Esophagus squamous epithelium (tissue), 4 donors: ENCODE results near the gene GRPEL1.

Source experiments
- CTCF ChIP-seq, 6 experiments: fragments of 450-650 bp in 4 of 6; fragments of 200-600 bp in 2 of 6; sonication (generic) in 2 of 6; IDR thresholded peaks; one replicate each; pipeline ENCODE4 v1.5.1; 2016 to 2019; ENCODE audit warnings: antibody characterized with exemption in 6 of 6, mild to moderate bottlenecking in 4 of 6, moderate library complexity in 4 of 6
- POLR2A ChIP-seq, 4 donors: fragments of 450-650 bp; IDR thresholded peaks; one replicate each; pipeline ENCODE4 v1.6.1; 2017; ENCODE audit warnings: antibody characterized with exemption in 4 of 4, mild to moderate bottlenecking in 4 of 4, moderate library complexity in 3 of 4

GRCh38 chr4:7061815-7062214, 6.0 kb downstream of the GRPEL1 start:
- no peak for TF ChIP-seq CTCF (IDR thresholded peaks at IDR 0.05)
- no peak for TF ChIP-seq POLR2A (IDR thresholded peaks at IDR 0.05)
